Gastroesophageal sphincter (tissue), 4 donors: Measurements from ENCODE around the gene MGAT4A. TPM values are rescaled to one million over a fixed set of nuclear protein-coding genes. Genes with fewer than 3 reads are reported as not detected.
A peak's percentile ranks its signal among the peaks of the same experiment; 100 is the strongest.
"Not testable (repeated sequence)": the region's sequence is repeated elsewhere in the genome, so short reads cannot be mapped to it uniquely, and the experiment has no call there.

Source experiments
- ATAC-seq: fragments of 150-250 bp; one replicate; pipeline ENCODE4 v1.9.1; 2016; ENCODE audit warnings: mild to moderate bottlenecking, moderate library complexity
- H3K27ac ChIP-seq, 4 donors: fragments of 200-600 bp; sonication (generic) in 3 of 4; 1 replicate in 3 of 4; 2 replicates in 1 of 4; pipeline ENCODE4 v1.5.1; 2016 to 2019
- H3K27me3 ChIP-seq: fragments of 200-600 bp; sonication (generic); one replicate; pipeline ENCODE4 v1.5.1; 2019
- H3K36me3 ChIP-seq, 2 donors: fragments of 200-600 bp; sonication (generic); one replicate each; pipeline ENCODE4 v1.5.1; 2019; ENCODE audit warnings: control low read depth in 1 of 2
- H3K4me1 ChIP-seq, 3 donors: fragments of 200-600 bp; sonication (generic); 1 replicate in 2 of 3; 2 replicates in 1 of 3; pipeline ENCODE4 v1.5.1; 2016 to 2019; ENCODE audit warnings: control low read depth in 2 of 3
- H3K4me3 ChIP-seq, 2 donors: fragments of 200-600 bp; sonication (generic); one replicate each; pipeline ENCODE4 v1.5.1; 2019; ENCODE audit warnings: mild to moderate bottlenecking in 1 of 2, moderate library complexity in 1 of 2
- H3K9me3 ChIP-seq, 3 donors: fragments of 200-600 bp; sonication (generic); one replicate each; pipeline ENCODE4 v1.5.1; 2017 to 2019; ENCODE audit warnings: control low read depth in 2 of 3
- CTCF ChIP-seq, 4 experiments: fragments of 200-600 bp in 2 of 4; fragments of 450-650 bp in 2 of 4; sonication (generic) in 1 of 4; IDR thresholded peaks; one replicate each; pipeline ENCODE4 v1.5.1; 2017 to 2019; ENCODE audit warnings: antibody characterized with exemption in 4 of 4, mild to moderate bottlenecking in 2 of 4, moderate library complexity in 2 of 4
- EP300 ChIP-seq: sonication (generic); formaldehyde crosslinking; IDR thresholded peaks from one replicate; pipeline ENCODE4 v1.6.1; 2017; ENCODE audit warnings: antibody characterized with exemption, mild to moderate bottlenecking
- POLR2A ChIP-seq, 2 donors: fragments of 450-650 bp; IDR thresholded peaks; one replicate each; pipeline ENCODE4 v1.6.1; 2017; ENCODE audit warnings: antibody characterized with exemption in 2 of 2, mild to moderate bottlenecking in 2 of 2, moderate library complexity in 1 of 2
- POLR2AphosphoS5 ChIP-seq: sonication (generic); formaldehyde crosslinking; IDR thresholded peaks from one replicate; pipeline ENCODE4 v1.6.1; 2017; ENCODE audit warnings: antibody characterized with exemption
- WGBS, 2 donors: methylation state at CpG; one replicate each; pipeline ENCODE4 v1.1.5; 2018; ENCODE audit warnings: low coverage in 1 of 2; 5-methylcytosine and 5-hydroxymethylcytosine counted together
- total RNA-seq, 4 donors: library from RNA; depleted of rRNA; stranded (reverse); fragments of >200 nt; gene quantifications; one replicate each; pipeline ENCODE4 v1.1.0, GENCODE V29; 2016

The MGAT4A gene
- total RNA-seq, 4 donors from 2014 or later: 12.7 to 33.0 (median 21.2) TPM

- H3K27ac ChIP-seq: no peak overlapping the region
- 48 to 65% methylated on average over 3 to 4 of the region's 6 CpGs for WGBS, 2 donors
- TF ChIP-seq POLR2AphosphoS5 (no peak), EP300 (no peak), CTCF (IDR thresholded peaks at IDR 0.05) (no peak), POLR2A (IDR thresholded peaks at IDR 0.05) (no peak)
Measured at GRCh38 chr2:98759827-98760625, 29.1 kb upstream of the MGAT4A start.

DNA sequence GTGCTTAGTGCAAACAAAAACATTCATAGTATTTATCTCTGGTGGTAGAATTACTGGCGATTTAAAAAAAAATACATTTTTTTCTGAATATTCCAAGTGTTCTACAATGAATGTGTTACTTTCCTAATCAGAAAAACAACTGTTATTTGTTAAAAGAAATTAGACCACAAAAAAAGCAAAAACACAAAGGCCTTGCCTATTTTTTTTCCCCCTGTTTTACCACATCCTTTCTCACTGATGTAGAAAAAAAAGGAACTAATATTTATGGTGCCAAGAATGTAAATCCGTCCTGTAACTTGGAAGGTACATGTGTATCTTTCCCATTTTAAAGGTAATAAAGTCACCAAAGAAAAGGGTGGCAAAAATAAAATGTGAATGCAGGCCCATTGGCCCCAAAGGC lies 28.4 kb upstream of the MGAT4A start:
- Histone ChIP-seq H3K4me3 (no peak overlapping the region), H3K4me1 (peaks cover 0 to 25% (median 0%) of the 10 kb centered on the region in 3 donors), H3K27ac (no peak overlapping the region), H3K27me3 (peaks cover 16% of the 10 kb centered on the region), H3K9me3 (no peaks in the 10 kb centered on the region), H3K36me3 (no peaks in the 10 kb centered on the region)
- 55 to 57% methylated on average over 1 to 2 of the region's 2 CpGs for WGBS, 2 donors
- no peak for TF ChIP-seq POLR2A (IDR thresholded peaks at IDR 0.05)
- no peak for TF ChIP-seq POLR2AphosphoS5
- TF ChIP-seq CTCF (IDR thresholded peaks at IDR 0.05): no peak
- no peak for TF ChIP-seq EP300
- ATAC-seq: no peak

More at GRCh38 chr2:98759827-98760625, 29.1 kb upstream of the MGAT4A start:
- Histone ChIP-seq H3K4me3 (no peak overlapping the region), H3K4me1 (peaks cover 0 to 25% (median 0%) of the 10 kb centered on the region in 3 donors), H3K9me3 (no peaks in the 10 kb centered on the region), H3K36me3 (no peaks in the 10 kb centered on the region), H3K27me3 (peaks cover 10% of the 10 kb centered on the region)
- ATAC-seq: no peak

DNA sequence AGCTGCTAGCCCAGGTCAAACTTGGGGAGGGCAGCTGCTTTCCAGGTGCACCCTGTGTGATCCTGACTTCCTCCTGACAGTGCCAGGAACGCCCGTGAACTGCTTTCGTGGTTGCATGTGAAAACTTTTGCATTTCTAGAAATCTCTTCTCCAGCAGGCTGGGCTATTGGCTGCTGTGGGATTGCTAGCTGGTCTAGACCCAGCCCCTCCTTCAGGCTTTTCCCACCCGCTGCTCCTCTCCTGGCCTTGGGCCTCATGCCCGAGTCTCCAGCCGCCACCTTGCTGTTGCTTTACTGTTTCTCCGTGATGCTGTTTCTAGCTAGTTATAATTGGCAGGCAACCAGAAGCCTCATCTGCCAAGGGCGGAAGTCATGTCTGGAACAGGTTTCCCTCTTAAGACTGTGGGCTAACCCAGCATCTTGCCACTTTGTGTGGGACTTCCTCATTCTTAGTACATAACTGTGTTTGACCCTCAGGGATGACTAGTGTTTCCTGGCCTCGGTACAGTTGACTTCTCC lies 27.0 kb upstream of the MGAT4A start:
- Histone ChIP-seq H3K4me3 (no peak overlapping the region), H3K4me1 (peaks cover 0 to 25% (median 0%) of the 10 kb centered on the region in 3 donors), H3K27ac (peak overlapping the region in 2 of 4 donors; percentile 36 to 39), H3K36me3 (no peaks in the 10 kb centered on the region), H3K27me3 (peaks cover 16% of the 10 kb centered on the region), H3K9me3 (no peaks in the 10 kb centered on the region)
- ATAC-seq: peak; percentile 86
- TF ChIP-seq POLR2A (IDR thresholded peaks at IDR 0.05) (no peak), CTCF (IDR thresholded peaks at IDR 0.05) (peak in 1 of 4 experiments; percentile 6), POLR2AphosphoS5 (peak; percentile 74)
- WGBS, 2 donors: 26 to 46% methylated on average over 7 to 9 of the region's 9 CpGs

- Histone ChIP-seq H3K27me3 (peaks cover 19% of the 10 kb centered on the region), H3K36me3 (no peaks in the 10 kb centered on the region), H3K4me1 (peaks cover 0 to 14% (median 0%) of the 10 kb centered on the region in 3 donors), H3K27ac (no peak overlapping the region), H3K9me3 (no peaks in the 10 kb centered on the region), H3K4me3 (no peak overlapping the region)
- no peak for ATAC-seq
- TF ChIP-seq POLR2AphosphoS5: no peak
- no peak for TF ChIP-seq EP300
- no peak for TF ChIP-seq CTCF (IDR thresholded peaks at IDR 0.05)
- no peak for TF ChIP-seq POLR2A (IDR thresholded peaks at IDR 0.05)
Measured at GRCh38 chr2:98753801-98754200, 22.9 kb upstream of the MGAT4A start.

GRCh38 chr2:98752711-98753110 lies 21.8 kb upstream of the MGAT4A start:
- not testable (repeated sequence) for H3K4me3 ChIP-seq, H3K27ac ChIP-seq, H3K36me3 ChIP-seq, H3K4me1 ChIP-seq, H3K9me3 ChIP-seq, ATAC-seq
- WGBS, 2 donors: 81 to 96% methylated on average over 4 of the region's 4 CpGs
- peaks cover 19% of the 10 kb centered on the region for H3K27me3 ChIP-seq
